Ovary (tissue), 3 donors: Measurements from ENCODE around the gene TMEM259.

ENCODE experiments used
- CTCF ChIP-seq, 3 donors: fragments of 450-650 bp in 2 of 3; fragments of 200-600 bp in 1 of 3; IDR thresholded peaks; one replicate each; pipeline versions ENCODE4 v1.5.1 to v1.8.0; 2016 to 2022; ENCODE audit warnings: antibody characterized with exemption in 3 of 3, mild to moderate bottlenecking in 1 of 3
- EP300 ChIP-seq: sonication (generic); formaldehyde crosslinking; IDR thresholded peaks from one replicate; pipeline ENCODE4 v1.6.1; 2017; ENCODE audit warnings: antibody characterized with exemption
- POLR2A ChIP-seq: fragments of 450-650 bp; IDR thresholded peaks from one replicate; pipeline ENCODE4 v1.6.1; 2017; ENCODE audit warnings: antibody characterized with exemption, mild to moderate bottlenecking, moderate library complexity
- donor health status: DM: no; HTN: no; CAD: no.

DNA sequence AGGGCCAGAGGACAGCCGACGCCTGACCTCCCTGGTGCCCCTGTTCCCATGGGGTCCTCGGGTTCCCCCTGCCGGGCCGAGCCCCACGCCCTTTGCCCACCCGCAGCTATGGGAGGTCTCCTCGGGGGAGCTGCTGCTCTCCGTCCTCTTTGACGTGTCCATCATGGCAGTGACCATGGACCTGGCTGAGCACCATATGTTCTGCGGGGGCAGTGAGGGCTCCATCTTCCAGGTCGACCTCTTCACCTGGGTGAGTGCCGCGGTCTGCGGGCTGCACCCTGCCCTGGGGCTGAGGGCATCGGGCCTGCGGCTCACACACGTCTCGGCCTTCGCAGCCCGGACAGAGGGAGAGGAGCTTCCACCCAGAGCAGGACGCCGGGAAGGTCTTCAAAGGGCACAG, 30.2 kb downstream of the TMEM259 start:
- no peak for TF ChIP-seq POLR2A
- no peak for TF ChIP-seq CTCF (IDR thresholded peaks at IDR 0.05)
- TF ChIP-seq EP300, result no peak
